Measurements from ENCODE around the gene MOCS2. TPM values are rescaled to one million over a fixed set of nuclear protein-coding genes. Genes with fewer than 3 reads are reported as not detected.

The MOCS2 gene
- 21.3 and 31.5 TPM in 2 replicates for total RNA-seq

DNA sequence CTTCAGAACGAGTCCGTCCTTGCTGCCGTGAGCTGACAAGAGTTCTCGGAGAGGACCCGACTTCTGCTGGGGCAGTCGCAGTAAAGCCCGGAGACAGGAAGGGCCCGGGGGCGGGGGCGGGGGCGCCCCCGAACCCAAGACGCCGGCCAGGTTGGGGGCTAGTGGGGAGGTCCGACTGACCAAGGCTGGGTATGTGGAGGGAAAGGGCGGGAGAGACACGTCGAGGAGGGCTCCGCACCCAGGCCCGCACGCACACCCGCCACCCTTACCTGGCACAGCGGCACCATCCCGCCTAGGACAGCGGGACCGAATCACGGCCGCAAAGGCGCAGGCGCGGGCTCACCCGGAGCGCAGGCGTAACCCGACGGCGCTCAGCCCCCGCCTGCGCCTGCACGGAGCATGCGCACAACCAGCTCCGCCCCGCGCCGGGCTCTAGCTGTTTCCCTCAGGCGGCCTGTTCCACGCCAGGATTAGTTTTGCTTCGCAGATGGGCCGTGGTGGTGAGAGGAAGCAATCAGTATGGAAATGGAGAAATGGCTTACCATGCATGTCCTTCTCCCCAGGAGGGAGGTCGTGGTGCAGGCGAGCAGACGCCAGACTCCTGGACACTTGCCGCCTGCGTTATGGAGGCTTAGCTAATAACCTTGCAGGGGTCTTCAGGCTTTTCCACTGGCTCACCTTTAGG lies at the start of gene MOCS2:
TSS of gene MOCS2 (minus strand) at position 315 of the 685 bp plus-strand sequence. CDS start 2,583 bp downstream, outside the sequence.

Other genes starting within 250 kb of the MOCS2 start
- 83.3 and 167 TPM in 2 replicates for gene ITGA2, start 120.4 kb downstream of the MOCS2 start, total RNA-seq

Data from smooth muscle cell of the pulmonary artery (primary cell).